ENCODE measurements around the gene XPR1.

The XPR1 gene

GRCh38 chr1:180919183-180919700 is 287.4 kb downstream of the XPR1 start:
- no peak for DNase-seq

GRCh38 chr1:180920193-180920592 is 288.4 kb downstream of the XPR1 start:
- DNase-seq: no peak

DNA sequence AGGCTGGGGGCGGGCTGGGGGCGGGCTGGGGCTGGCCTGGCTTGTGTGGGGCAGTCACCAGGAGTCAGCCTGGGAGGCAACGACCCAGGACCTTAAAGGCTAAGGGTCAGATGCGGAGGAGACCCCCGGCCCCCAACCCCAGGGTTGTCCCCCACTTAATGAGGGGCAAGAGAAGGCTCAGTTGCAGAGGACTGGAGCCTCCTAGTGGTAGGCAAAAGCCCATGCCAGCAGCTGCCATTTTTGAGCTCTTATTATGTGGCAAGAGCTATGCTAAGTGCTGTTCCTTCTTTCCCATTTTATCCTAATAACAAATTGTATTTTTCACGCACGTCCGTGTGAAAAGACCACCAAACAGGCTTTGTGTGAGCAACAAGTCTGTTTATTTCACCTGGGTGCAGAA is 288.9 kb downstream of the XPR1 start:
- no peak for DNase-seq

- DNase-seq: no peak
Observed at GRCh38 chr1:180921386-180921785, 289.6 kb downstream of the XPR1 start.

DNA sequence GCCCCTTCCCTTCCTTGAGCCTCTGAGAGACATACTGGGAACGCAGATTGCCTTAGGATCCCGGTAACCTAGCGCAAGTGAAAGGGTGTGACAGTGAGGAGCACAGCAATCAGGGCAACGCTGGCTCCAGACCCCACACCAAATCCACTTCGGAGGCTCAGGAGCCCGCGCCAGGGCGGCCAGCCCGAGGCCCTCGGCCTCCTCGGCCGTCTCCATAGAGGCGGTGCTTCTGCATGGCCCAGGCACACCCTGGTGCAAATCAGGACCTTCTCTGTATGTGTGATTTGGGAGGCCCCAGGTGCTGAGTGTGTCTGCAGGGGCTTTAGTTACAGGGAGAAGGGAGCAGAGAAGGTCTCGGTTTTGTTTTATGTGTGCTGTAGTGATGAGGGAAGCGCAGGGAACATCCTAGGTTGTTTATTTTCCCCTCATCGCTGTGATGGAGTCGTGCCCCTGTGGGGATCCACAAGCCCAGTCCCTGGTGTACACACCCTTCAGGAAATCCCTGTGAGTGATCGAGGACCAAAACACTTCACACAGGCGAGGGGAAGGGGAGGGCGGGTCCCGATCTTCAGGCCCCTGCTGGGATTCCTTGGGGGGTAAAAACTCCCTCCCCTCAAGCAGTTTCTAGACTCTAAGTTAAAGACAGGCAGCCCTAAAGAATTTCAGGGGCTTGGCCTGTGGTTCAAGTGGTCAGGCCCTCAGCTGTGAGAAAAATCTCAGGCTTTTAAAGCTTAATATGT is 290.2 kb downstream of the XPR1 start:
- no peak for DNase-seq

GRCh38 chr1:180922631-180923015 is 290.8 kb downstream of the XPR1 start:
- DNase-seq: no peak

GRCh38 chr1:180923021-180923841 is 291.4 kb downstream of the XPR1 start:
- no peak for DNase-seq

GRCh38 chr1:180923887-180924286 is 292.1 kb downstream of the XPR1 start:
- no peak for DNase-seq

- DNase-seq: no peak
Observed at GRCh38 chr1:180924939-180925338, 293.1 kb downstream of the XPR1 start.

DNA sequence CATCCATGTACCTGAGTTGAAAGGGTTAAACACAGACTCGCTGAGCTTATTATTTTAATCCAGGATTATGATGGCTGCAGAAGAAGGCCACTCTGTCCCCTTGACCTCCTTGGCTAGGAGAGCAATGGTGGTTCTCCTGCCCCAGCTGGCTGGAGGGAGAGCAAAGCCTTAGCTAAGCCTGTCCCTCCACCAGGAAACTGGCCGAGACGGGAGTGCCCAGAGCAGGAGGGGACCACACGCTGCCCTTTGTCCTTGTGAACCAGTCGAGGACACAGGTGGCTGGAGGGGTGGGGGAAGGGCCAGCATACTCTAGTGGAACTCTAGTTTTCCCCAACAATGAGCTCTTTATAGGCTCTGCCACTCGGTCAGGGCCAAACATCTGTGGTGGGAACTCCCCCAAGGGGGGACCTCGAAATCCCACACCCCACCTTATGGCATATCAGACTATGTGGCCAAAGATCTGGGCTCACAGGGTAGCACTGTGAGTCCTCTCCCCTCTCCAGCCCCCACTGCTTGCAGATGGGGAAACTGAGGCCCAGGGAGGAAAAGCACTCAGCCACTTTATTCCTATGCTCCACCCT is 293.7 kb downstream of the XPR1 start:
- no peak for DNase-seq

DNA sequence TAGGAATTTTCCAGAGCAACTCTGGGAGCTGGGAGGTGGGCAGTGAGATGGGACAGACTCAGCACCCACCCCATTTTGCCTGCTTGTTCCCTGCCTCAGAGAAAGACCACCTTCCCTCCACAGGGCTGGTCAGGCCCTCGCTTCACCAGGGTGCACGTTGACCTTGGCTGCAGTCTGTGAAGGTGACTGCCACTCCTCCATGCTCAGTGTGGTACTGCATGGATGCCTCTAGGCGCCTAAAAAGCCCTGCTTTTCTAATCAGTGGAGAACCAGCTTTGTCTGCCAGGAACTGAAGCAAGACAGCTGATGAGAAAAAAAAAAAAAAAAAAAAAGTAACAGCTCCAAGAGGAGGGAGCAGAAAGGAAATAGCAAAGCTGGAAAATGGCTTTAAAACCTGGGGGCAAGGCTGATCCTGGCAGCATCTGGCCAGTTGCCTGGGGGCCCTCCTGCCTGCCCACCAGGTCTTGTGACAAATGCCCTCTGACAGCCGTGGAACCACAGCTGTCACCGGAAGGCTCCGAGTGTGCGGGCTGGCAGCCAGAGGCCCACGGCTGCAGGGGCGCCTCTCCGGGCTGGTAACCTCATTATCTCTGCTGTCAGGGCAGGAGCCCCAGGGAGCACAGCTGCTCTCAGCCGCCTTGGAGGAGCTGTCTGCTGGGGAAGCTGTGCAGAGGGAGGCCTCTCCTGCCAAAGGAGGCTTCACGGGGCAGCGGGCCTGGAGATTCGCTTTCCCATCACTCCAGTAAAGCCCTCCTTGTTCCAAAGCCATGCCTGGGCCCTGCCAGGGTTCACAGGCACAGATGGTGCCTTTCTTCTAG is 294.6 kb downstream of the XPR1 start:
- DNase-seq: peak in 1 of 2 donors; percentile 50

DNA sequence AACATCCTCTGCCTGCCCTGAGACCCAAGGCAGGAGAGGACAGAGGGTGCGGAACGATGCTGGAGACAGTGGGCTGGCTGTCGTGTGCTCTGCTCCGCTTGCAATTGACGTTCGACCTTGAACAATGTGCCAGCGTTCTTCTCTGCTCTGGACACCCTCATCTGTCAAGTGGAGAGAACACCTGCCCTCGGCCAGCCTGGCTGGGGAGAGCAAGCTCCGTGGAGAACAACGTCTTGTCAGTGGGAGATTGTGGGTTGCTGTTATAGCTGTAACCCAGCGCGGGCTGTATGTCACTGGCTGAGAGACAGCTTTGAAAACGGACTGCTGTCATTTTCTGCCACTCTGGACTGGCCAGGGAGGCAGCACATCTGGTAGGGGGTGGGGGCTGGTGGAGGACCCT is 295.5 kb downstream of the XPR1 start:
- no peak for DNase-seq

- DNase-seq: no peak
Observed at GRCh38 chr1:180927841-180928240, 296.0 kb downstream of the XPR1 start.

DNA sequence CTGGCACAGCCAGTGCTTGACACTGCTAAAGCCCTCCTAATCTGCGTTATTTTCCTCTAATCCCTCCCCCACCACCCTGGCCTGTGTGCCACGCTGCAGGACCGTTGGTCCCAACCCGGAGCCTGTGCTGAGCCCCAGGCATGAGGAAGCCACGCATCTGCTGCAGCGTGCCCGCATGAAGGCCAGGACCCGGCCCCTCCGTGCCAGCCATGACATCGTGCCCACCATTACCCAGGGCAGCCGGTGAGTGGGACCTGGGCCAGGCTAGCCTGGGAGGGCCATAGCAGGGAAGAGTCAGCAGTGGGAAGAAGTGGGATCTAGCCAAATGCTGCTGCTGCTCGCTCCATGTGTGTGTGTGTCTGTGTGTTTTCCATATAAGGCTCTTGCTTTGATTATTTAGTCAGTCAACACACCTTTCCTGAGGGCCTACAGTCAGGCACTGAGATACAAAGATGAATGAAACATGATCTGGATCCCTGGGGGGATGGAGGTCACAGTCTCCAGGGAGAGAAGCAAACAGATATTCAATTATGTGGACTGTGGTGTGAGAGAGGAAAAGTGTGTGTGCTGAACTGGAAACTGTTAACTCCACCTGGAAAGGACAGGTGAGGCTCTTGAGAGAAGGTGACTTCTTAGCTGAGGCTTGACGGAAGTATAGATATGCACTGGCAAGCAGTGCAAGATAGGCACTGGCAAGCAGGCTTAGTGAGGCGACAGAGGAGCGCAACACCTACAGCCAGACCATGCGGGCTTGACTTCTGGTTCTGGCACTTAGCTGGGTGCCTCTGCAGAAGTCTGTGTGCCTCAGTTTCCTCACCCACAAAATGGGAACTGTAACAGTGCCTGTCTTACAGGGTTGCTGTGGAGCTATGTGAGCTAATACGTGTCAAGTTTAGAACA is 296.8 kb downstream of the XPR1 start:
- DNase-seq: no peak

DNA sequence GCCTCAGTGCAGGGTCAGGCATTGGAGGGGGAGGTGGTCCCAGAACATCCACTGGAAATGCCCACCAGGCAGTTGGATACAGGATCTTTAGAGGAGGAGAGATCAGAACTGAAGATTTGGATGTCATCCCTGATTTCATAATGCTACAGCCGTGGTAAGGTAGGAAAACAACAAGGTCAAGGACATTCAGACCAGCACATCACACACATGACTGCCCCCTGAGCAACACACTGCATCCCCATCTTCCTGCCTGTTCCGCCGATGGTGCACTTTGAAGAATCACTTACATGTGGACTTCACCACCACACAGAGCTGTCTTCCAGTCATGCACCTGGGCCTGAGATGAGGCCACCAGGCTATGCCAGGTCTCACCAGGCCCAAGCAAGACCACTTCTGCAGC is 297.6 kb downstream of the XPR1 start:
- DNase-seq: no peak

GRCh38 chr1:180930687-180931086 is 298.9 kb downstream of the XPR1 start:
- DNase-seq: no peak

GRCh38 chr1:180931529-180931928 is 299.7 kb downstream of the XPR1 start:
- no peak for DNase-seq

DNA sequence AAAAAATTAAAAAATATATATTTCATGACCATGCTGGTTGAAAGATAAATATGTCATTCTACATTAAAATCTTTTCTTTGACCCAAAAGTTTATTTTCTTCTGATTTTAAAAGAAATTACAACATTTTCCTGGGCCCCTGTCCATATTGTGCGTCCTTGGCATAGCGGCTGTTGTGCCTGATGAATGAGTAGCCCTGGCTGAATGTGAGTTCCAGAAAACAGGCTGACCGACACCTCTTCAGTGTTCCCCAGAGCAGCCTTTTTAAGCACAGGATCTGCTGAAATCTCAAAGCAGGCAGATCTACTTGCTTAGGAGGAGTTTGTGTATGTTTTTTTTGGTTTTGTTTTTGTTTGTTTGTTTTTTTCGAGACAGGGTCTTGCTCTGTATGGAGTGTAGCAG is 300.6 kb downstream of the XPR1 start:
- no peak for DNase-seq

DNA sequence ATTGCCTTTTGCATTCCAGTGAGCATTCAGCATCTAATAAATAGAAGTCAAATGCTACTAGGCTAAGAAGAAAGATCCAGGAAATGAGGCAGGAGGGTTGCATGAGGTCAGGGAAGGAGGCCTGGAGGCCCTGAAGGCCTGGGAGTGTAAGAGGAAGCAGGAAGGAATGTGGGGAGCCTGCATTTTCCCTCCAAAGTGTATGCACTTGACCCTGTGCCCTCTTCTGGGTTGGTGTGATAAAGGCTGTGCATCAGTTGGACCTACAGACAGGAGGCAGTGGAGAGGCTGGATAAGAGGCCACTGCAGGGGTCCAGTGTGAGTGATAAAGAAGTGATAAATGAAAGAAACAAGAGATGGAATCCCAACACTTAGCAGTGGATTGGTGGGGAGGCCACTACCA is 301.3 kb downstream of the XPR1 start:
- no peak for DNase-seq

DNA sequence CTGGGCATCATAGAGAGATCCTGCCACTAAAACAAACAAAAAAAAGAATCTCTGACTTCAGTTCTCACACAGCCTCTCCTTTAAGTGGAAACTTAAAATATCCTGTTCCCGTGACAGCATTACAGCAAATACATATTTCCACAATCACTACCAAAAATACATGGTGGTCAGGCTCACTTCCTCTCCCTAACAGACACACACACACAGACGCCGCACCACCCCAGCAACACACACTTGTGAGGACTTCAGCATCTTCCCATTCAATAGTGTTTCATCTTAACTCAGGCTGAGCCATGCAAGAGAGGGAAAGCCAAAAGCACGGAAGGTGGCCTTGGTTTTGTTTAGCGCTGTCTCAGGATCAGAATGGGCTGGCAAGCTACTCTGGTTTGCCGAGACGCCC is 302.7 kb downstream of the XPR1 start:
- no peak for DNase-seq

DNA sequence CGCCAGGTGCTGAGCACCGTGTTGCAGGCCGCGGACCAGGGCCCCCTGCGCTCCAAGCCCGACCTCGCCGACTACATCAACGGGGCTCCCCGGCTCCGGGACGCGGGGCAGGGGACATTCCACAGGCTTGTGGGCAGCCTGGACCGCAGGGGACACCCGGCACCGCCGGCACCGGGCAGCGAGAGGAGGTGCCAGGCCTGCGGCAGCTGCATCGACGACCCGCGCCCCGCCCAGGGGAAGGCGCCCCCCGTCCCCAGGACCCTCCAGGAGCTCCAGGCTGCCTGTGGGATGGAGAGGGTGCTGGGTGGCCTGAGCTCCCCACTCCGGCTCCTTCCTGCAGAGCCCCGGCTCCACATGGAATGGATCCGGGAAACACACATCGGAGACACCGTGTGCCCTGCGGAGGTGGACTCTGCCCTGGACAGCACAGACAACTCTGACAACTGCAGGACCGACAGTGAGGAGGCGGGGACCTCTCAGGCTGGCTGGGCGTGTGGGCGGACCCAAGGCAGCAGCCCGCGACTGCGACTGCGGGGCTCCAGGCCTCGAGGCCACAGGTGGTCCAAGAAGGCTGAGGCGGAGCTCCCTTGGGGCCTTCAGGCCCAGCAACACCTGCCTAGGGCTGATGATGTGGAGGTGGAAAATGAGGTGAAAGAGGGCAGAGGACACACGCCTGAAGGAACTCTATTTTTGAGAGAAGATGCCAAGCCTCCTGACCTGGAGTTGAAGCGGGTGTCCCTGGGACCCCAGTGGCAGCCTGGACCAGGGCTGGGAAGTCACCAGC is 303.7 kb downstream of the XPR1 start:
- no peak for DNase-seq
